A549 (cell line): ENCODE results near the gene EHD2.

Experiments
- CHD4 ChIP-seq: fragments of 200-600 bp; sonication (generic); IDR thresholded peaks from 2 replicates; pipeline ENCODE4 v1.6.1; 2016; ENCODE audit warnings: antibody characterized with exemption, mild to moderate bottlenecking, borderline replicate concordance
- KDM1A ChIP-seq: fragments of 200-600 bp; sonication (generic); IDR thresholded peaks from 2 replicates; pipeline ENCODE4 v1.6.1; 2016; ENCODE audit warnings: low read depth, mild to moderate bottlenecking
- MAZ ChIP-seq: fragments of 150-350 bp; IDR thresholded peaks from 2 replicates; pipeline ENCODE4 v1.6.1; 2014; ENCODE audit warnings: antibody characterized with exemption, low read depth, low read length, borderline replicate concordance
- POLR2A ChIP-seq: IDR thresholded peaks from 2 replicates; pipeline ENCODE4 v1.6.1; 2012; ENCODE audit warnings: mild to moderate bottlenecking, low read length
- RNF2 ChIP-seq: fragments of 200-600 bp; sonication (generic); IDR thresholded peaks from 2 replicates; pipeline ENCODE4 v1.6.1; 2016; ENCODE audit warnings: low read depth, mild to moderate bottlenecking, antibody characterized with exemption, moderate library complexity, borderline replicate concordance
- TF ChIP-seq, protein P1 (sequence below): fragments of >200 bp; sonication (Bioruptor Twin); formaldehyde crosslinking; IDR thresholded peaks from 3 replicates; pipeline ENCODE4 v1.5.1; 2016
- TF ChIP-seq, protein P2 (sequence below): fragments of 200-600 bp; sonication (generic); IDR thresholded peaks from 2 replicates; pipeline ENCODE4 v1.6.1; 2016; ENCODE audit warnings: antibody characterized with exemption, mild to moderate bottlenecking, moderate library complexity
- TF ChIP-seq, protein P3 (sequence below): fragments of 250-450 bp; sonication (Bioruptor Pico); IDR thresholded peaks from 2 replicates; pipeline ENCODE4 v1.5.0; 2021; ENCODE audit warnings: mild to moderate bottlenecking, moderate library complexity, borderline replicate concordance

DNA sequence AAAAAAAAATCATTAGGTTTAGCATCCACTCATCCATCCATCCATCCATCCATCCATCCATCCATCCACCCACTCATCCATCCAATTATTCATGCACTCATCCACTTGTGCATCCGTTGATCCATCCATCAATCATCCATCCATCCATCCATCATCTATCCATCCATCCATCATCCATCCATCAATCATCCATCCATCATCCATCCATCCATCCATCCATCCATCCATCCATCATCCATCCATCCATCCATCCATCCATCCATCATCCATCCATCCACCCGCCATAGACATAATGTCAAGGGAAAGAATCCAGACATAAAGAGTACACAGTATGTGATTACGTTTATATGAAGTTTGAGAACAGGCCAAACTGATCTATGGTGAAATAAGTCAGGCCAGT, 56.3 kb downstream of the EHD2 start:
- TF ChIP-seq KDM1A = no peak
- TF ChIP-seq, protein P1, sequence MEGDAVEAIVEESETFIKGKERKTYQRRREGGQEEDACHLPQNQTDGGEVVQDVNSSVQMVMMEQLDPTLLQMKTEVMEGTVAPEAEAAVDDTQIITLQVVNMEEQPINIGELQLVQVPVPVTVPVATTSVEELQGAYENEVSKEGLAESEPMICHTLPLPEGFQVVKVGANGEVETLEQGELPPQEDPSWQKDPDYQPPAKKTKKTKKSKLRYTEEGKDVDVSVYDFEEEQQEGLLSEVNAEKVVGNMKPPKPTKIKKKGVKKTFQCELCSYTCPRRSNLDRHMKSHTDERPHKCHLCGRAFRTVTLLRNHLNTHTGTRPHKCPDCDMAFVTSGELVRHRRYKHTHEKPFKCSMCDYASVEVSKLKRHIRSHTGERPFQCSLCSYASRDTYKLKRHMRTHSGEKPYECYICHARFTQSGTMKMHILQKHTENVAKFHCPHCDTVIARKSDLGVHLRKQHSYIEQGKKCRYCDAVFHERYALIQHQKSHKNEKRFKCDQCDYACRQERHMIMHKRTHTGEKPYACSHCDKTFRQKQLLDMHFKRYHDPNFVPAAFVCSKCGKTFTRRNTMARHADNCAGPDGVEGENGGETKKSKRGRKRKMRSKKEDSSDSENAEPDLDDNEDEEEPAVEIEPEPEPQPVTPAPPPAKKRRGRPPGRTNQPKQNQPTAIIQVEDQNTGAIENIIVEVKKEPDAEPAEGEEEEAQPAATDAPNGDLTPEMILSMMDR = no peak
- TF ChIP-seq, protein P2, sequence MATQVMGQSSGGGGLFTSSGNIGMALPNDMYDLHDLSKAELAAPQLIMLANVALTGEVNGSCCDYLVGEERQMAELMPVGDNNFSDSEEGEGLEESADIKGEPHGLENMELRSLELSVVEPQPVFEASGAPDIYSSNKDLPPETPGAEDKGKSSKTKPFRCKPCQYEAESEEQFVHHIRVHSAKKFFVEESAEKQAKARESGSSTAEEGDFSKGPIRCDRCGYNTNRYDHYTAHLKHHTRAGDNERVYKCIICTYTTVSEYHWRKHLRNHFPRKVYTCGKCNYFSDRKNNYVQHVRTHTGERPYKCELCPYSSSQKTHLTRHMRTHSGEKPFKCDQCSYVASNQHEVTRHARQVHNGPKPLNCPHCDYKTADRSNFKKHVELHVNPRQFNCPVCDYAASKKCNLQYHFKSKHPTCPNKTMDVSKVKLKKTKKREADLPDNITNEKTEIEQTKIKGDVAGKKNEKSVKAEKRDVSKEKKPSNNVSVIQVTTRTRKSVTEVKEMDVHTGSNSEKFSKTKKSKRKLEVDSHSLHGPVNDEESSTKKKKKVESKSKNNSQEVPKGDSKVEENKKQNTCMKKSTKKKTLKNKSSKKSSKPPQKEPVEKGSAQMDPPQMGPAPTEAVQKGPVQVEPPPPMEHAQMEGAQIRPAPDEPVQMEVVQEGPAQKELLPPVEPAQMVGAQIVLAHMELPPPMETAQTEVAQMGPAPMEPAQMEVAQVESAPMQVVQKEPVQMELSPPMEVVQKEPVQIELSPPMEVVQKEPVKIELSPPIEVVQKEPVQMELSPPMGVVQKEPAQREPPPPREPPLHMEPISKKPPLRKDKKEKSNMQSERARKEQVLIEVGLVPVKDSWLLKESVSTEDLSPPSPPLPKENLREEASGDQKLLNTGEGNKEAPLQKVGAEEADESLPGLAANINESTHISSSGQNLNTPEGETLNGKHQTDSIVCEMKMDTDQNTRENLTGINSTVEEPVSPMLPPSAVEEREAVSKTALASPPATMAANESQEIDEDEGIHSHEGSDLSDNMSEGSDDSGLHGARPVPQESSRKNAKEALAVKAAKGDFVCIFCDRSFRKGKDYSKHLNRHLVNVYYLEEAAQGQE = no peak
- no peak for TF ChIP-seq POLR2A
- no peak for TF ChIP-seq CHD4
- TF ChIP-seq, protein P3, sequence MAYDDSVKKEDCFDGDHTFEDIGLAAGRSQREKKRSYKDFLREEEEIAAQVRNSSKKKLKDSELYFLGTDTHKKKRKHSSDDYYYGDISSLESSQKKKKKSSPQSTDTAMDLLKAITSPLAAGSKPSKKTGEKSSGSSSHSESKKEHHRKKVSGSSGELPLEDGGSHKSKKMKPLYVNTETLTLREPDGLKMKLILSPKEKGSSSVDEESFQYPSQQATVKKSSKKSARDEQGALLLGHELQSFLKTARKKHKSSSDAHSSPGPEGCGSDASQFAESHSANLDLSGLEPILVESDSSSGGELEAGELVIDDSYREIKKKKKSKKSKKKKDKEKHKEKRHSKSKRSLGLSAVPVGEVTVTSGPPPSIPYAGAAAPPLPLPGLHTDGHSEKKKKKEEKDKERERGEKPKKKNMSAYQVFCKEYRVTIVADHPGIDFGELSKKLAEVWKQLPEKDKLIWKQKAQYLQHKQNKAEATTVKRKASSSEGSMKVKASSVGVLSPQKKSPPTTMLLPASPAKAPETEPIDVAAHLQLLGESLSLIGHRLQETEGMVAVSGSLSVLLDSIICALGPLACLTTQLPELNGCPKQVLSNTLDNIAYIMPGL (CRISPR knock-in tag) = no peak
- no peak for TF ChIP-seq RNF2
- no peak for TF ChIP-seq MAZ
